GM11168 (cell line): ENCODE results near the gene DNAAF2.
"Not testable (repeated sequence)": the region's sequence is repeated elsewhere in the genome, so short reads cannot be mapped to it uniquely, and the experiment has no call there.

Source experiments
- in situ Hi-C: fragments of 300-500 bp; cut with MboI; formaldehyde crosslinking; loops from one replicate; pipeline ENCODE4 v1.12.0; 2022; ENCODE audit warnings: low sequenced_read_pairs; ENCODE audit not compliant: unreplicated experiment

The DNAAF2 gene

GRCh38 chr14:49634547-49635334, at the start of gene DNAAF2:
Gene DNAAF2, minus strand, starts transcription at chr14:49635244. Its CDS starts 95 bp downstream, at chr14:49635149.
- in situ Hi-C loops, result loop anchor here (25.0 kb wide), 1 partner anchor 453 kb away; no protein-coding TSS in a partner anchor

DNA sequence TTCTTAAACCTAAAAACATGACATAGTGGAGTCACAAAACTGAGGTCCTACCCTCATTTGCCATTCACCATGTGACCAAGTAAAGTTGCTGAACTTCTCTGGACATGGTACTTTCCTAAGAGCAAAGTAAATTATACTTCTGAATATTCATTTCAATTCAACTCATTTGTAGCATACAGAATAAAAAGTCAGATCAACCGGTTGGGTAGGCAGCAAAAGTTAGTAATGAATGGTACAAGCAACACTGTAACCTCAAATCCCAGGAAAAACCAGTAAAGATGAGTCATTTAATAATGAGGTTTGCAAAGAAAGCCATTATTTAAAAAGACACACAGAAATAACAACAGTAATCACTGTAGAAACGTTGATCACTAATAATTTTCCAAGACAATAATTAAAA, 44.2 kb upstream of the DNAAF2 start:
- in situ Hi-C loops, result no loop called here

GRCh38 chr14:49677643-49678042, 42.6 kb upstream of the DNAAF2 start:
- in situ Hi-C loops, result no loop called here

- in situ Hi-C loops, result no loop called here
Observed at GRCh38 chr14:49673586-49673985, 38.5 kb upstream of the DNAAF2 start.

- in situ Hi-C loops, result no loop called here
Observed at GRCh38 chr14:49670475-49670874, 35.4 kb upstream of the DNAAF2 start.

DNA sequence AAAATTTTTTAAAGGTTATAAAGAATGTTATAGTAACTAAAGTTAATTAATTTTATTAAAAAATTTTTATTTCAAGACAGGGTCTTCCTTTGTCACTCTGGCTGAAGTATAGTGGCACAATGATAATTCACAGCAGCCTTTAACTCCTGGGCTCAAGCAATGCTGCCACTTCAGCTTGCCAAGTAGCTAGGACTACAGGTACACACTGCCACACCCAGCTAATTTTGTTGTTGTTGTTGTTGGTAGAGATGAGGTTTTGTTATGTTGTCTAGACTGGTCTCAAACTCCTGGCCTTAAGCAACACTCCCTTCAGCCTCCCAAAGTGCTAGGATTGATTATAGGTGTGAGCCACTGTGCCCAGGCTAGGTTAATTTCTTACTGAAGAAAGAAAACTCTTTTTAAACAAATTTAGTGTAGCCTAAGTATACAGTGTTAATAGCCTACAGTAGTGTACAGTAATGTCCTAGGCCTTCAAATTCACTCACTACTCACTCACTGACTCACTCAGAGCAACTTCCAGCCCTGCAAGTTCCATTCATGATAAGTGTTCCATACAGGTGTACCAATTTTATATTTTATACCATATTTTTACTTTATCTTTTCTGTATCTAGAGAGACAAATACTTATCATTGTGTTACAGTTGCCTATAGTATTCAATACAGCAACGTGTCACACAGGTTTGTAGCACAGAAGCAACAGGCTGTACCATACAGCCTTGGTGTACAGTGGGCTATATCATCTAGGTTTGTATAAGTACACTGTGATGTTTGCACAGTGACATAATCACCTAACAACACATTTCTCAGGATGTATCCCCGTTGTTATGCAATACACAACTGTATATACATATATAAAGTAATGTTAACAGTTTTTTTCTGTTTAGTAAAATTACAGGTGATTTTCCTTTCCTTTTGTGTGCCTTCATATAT, 24.7 kb upstream of the DNAAF2 start:
- in situ Hi-C loops, result no loop called here

DNA sequence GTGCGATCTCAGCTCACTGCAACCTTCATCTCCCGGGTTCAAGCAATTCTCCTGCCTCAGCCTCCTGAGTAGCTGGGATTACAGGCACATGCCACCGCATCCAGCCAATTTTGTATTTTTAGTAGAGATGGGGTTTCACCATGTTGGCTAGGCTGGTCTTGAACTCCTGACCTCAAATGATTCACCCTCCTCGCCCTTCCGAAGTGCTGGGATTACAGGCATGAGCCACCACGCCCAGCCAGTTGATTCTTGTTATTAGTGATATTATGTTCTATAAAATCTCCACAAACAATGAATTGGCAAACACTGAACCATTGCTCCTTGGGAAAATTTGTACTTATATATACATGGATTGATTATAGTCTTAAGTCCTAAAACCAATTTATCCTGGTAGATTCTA, 22.5 kb upstream of the DNAAF2 start:
- in situ Hi-C loops, result not testable (repeated sequence)

DNA sequence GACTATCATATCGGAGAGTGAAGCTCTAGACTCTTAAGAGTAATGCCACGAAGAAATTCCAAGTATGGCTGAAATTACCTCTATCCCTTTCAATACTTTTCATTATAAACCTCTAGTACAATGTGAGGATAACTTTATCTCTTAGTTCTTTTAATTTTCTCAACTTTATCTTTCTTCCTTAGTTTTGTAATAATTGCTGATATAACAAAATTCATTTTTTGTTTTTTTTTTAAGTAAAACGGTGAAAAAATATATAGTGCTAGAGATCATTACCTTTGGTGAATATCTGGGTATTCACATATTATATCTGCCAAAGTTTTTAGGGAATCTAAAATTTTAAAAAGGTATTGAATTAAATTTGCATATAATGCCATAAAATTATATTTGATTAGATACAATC, 19.5 kb upstream of the DNAAF2 start:
- in situ Hi-C loops, result no loop called here

- in situ Hi-C loops, result no loop called here
Observed at GRCh38 chr14:49653508-49653907, 18.5 kb upstream of the DNAAF2 start.

- in situ Hi-C loops, result loop anchor here (10.0 to 25.0 kb wide), 2 partner anchors 123 to 445 kb away; partner anchors contain the start of gene KLHDC2
Observed at GRCh38 chr14:49642163-49642562, 7.1 kb upstream of the DNAAF2 start.

- in situ Hi-C loops, result loop anchor here (10.0 to 25.0 kb wide), 2 partner anchors 123 to 446 kb away; partner anchors contain the start of gene KLHDC2
Observed at GRCh38 chr14:49641697-49642129, 6.7 kb upstream of the DNAAF2 start.

- in situ Hi-C loops, result loop anchor here (10.0 to 25.0 kb wide), 2 partner anchors 124 to 447 kb away; partner anchors contain the start of gene KLHDC2
Observed at GRCh38 chr14:49640540-49641417, 5.7 kb upstream of the DNAAF2 start.

DNA sequence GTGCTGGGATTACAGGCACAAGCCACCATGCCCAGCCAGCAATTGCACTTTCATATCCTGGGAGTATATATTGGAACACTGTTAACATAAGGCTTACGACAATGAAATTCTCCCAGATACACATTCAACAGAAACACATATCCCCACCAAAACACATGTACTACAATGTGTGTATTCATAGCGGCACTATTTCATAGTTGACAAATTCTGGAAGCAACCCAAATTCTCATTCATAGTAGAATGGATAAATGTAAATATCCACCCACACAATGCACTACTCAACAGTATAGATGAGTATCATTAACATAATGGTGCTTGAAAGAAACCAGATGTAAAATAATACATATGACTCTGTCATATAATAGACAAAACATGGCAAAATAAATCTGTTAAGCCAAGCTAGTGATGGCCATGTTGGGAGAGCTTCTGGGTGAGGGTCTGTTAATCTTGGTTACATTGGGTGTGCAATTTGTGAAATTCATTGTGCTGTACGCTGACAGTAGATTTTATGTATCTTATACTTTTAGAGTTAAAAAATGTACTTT, 2.6 kb upstream of the DNAAF2 start:
- in situ Hi-C loops, result loop anchor here (25.0 kb wide), 1 partner anchor 450 kb away; no protein-coding TSS in a partner anchor

GRCh38 chr14:49636866-49637265, 1.8 kb upstream of the DNAAF2 start:
- in situ Hi-C loops, result loop anchor here (25.0 kb wide), 1 partner anchor 450 kb away; no protein-coding TSS in a partner anchor

GRCh38 chr14:49633640-49634546, 1.2 kb downstream of the DNAAF2 start:
- in situ Hi-C loops, result loop anchor here (25.0 kb wide), 1 partner anchor 453 kb away; no protein-coding TSS in a partner anchor

DNA sequence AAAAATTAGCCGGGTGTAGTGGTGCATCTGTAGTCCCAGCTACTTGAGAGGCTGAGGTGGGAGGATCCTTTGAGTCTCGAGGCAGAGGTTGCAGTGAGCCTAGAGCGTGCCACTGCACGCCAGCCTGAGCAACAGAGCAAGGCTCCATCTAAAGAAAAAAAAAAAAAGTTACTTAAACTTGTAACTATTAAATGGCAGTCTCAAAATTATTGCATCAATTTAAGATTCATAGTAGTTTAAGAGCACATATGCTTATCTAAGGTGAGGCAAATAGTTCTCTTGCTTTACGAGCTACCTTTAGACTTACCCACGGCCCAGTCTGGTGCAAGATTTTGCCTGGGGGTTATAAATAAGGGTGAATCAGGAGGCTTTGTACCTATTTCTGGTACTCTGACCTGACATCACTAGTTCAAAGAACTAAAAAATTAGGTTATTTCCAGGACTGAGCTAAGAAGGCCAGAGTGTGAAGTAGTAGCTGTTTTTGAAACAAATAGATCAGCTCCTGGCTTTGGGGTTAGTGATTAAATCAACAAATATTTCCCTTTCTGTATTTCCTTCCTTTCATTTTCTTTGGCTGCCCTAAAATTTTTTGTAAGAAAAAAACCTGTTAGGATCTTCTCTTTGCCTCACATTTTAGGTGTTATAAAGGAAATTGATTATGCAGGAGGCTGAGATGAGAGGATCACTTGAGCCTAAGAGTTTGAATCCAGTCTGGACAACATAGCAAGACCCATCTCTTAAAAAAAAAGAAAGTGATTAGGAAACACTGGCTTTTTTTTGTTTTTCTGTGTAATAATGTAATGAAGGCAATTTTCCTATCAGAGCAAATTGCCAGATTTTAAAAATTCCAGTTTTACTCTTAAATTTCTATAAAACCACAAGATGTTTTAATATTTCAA, 10.9 kb downstream of the DNAAF2 start:
- in situ Hi-C loops, result no loop called here

GRCh38 chr14:49623387-49623786, 11.7 kb downstream of the DNAAF2 start:
- in situ Hi-C loops, result no loop called here
